Transverse colon (tissue), 4 donors: ENCODE results near the gene HMMR.

ENCODE experiments used
- EP300 ChIP-seq: sonication (generic); formaldehyde crosslinking; IDR thresholded peaks from one replicate; pipeline ENCODE4 v1.6.1; 2017; ENCODE audit warnings: antibody characterized with exemption, low read depth
- POLR2AphosphoS5 ChIP-seq, 3 donors: sonication (generic); formaldehyde crosslinking; IDR thresholded peaks; one replicate each; pipeline ENCODE4 v1.6.1; 2016; ENCODE audit warnings: antibody characterized with exemption in 3 of 3
- TF ChIP-seq, protein P1 (sequence below), 5 experiments: fragments of 200-600 bp in 3 of 5; fragments of 450-650 bp in 2 of 5; sonication (generic) in 3 of 5; IDR thresholded peaks; 1 replicate in 2 of 5; 2 replicates in 3 of 5; pipeline ENCODE4 v1.5.1; 2016 to 2017; ENCODE audit warnings: antibody characterized with exemption in 5 of 5, inconsistent platforms in 3 of 5, mild to moderate bottlenecking in 2 of 5, moderate library complexity in 1 of 5

DNA sequence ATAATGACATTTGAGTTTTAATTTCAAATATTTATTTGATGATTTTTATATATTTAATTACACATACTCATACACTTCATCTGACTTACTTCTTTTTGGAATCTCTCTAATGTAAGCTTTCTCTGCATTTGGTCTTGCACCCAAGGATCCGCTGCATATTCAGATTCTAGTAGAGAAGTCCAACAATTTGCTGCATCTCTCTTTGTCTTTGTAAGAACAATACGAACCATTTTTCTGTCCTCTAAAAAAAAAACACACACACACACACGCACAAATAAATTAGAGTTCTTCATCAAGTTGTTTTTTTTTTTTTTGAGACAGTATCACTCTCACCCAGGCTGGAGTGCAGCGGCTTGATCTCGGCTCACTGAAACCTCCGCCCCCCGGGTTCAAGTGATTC lies 3.6 kb upstream of the HMMR start:
- TF ChIP-seq, protein P1, sequence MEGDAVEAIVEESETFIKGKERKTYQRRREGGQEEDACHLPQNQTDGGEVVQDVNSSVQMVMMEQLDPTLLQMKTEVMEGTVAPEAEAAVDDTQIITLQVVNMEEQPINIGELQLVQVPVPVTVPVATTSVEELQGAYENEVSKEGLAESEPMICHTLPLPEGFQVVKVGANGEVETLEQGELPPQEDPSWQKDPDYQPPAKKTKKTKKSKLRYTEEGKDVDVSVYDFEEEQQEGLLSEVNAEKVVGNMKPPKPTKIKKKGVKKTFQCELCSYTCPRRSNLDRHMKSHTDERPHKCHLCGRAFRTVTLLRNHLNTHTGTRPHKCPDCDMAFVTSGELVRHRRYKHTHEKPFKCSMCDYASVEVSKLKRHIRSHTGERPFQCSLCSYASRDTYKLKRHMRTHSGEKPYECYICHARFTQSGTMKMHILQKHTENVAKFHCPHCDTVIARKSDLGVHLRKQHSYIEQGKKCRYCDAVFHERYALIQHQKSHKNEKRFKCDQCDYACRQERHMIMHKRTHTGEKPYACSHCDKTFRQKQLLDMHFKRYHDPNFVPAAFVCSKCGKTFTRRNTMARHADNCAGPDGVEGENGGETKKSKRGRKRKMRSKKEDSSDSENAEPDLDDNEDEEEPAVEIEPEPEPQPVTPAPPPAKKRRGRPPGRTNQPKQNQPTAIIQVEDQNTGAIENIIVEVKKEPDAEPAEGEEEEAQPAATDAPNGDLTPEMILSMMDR (IDR thresholded peaks at IDR 0.05), result no peak
- TF ChIP-seq POLR2AphosphoS5 (IDR thresholded peaks at IDR 0.05), result no peak
- TF ChIP-seq EP300, result no peak
